Astrocyte of the spinal cord (primary cell): ENCODE measurements around the gene RSF1.

Experiments used
- DNase-seq: peaks from one replicate; pipeline ENCODE4 v3.0.0; 2011; ENCODE audit warnings: low read depth, low spot score
- H3K4me3 ChIP-seq: 2 replicates; pipeline ENCODE4 v1.5.1; 2011; ENCODE audit warnings: low read depth, mild to moderate bottlenecking, low read length, moderate library complexity
- CTCF ChIP-seq: IDR thresholded peaks from 2 replicates; pipeline ENCODE4 v1.5.1; 2012; ENCODE audit warnings: low read depth, mild to moderate bottlenecking, low read length, inconsistent platforms
- in situ Hi-C: cut with HindIII; loops from 2 replicates; pipeline ENCODE4 v1.10.0; 2017; ENCODE audit warnings: low sequenced_read_pairs

Gene RSF1

DNA sequence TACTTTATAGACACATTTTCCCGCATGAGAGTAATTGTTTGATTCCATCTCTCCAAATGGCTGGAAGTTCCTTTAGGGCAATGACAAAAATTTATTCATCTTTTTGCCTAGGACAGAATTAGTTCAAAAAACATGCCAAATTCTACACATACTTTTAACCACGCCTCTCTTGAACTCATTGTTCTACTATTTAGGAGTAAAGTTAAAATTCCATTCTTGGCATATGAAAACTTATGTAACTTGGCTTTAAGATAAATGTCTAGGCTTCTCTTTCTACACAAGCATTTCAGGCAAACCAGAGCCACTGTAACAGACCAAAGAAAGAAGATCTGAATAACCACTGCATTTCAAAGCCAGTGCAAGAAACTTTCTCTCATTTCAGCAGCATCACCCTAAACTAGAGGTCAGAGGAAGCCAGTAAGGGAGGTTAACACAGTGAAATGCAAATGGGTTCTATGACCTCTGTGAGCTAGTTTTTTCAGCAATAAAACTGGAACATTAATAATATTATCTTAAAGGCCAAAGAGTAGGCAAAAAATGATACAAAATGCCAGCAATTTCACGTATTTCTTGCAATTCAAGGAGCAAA is 73.0 kb downstream of the RSF1 start:
- no peak for TF ChIP-seq CTCF
- peak; percentile 40 for DNase-seq
- in situ Hi-C loops: no loop called here
- no peak overlapping the region for H3K4me3 ChIP-seq

- in situ Hi-C loops: no loop called here
- H3K4me3 ChIP-seq: no peak overlapping the region
- no peak for TF ChIP-seq CTCF
- no peak for DNase-seq
These were observed 84.0 kb downstream of the RSF1 start for GRCh38 chr11:77736473-77736872.

GRCh38 chr11:77734890-77735289 is 85.6 kb downstream of the RSF1 start:
- in situ Hi-C loops: no loop called here
- no peak for TF ChIP-seq CTCF
- DNase-seq: no peak
- no peak overlapping the region for H3K4me3 ChIP-seq

GRCh38 chr11:77732143-77732542 is 88.4 kb downstream of the RSF1 start:
- DNase-seq: no peak
- in situ Hi-C loops: no loop called here
- TF ChIP-seq CTCF: no peak
- no peak overlapping the region for H3K4me3 ChIP-seq

DNA sequence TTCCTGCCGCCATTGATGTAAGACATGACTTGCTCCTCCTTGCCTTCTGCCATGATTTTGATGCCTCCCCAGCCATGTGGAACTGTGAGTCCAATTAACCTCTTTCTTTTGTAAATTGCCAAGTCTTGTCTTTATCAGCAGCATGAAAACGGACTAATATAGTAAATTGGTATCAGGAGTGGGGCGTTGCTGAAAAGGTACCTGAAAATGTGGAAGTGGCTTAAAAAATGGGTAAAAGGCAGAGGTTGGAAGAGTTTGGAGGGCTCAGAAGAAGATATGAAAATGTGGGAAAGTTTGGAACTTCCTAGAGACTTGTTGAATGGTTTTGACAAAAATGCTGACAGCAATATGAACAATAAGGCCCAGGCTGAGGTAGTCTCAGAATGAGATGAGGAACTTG is 89.7 kb downstream of the RSF1 start:
- no peak for DNase-seq
- in situ Hi-C loops: no loop called here
- H3K4me3 ChIP-seq: no peak overlapping the region
- no peak for TF ChIP-seq CTCF

GRCh38 chr11:77729063-77729462 is 91.5 kb downstream of the RSF1 start:
- TF ChIP-seq CTCF: no peak
- in situ Hi-C loops: no loop called here
- no peak for DNase-seq
- H3K4me3 ChIP-seq: no peak overlapping the region
